Placental epithelial cell (primary cell): ENCODE results near the gene ICA1. TPM values are rescaled to one million over a fixed set of nuclear protein-coding genes. Genes with fewer than 3 reads are reported as not detected.

ENCODE experiments used
- small RNA-seq: library from RNA; depleted of rRNA; stranded (forward); fragments of <200 nt; gene quantifications from one replicate; pipeline ENCODE3, GENCODE V24; 2012
- total RNA-seq: library from RNA; depleted of rRNA; stranded (reverse); fragments of >200 nt; gene quantifications from 2 replicates; pipeline ENCODE4 v1.2.3, GENCODE V29; 2012

ICA1 gene
- 9.2 and 25.9 TPM in 2 replicates for total RNA-seq

GRCh38 chr7:8261711-8262695, at the start of gene ICA1:
Gene ICA1, minus strand, starts transcription at chr7:8262167. Its CDS starts 26,241 bp downstream, at chr7:8235926.

Small RNA genes lying within 50 kb of the gene (small RNA-seq; reads per million reads assigned to genes)
- not detected for gene AC007009.1

Other genes with a start within 250 kb of the ICA1 start
- not detected in 2 replicates for gene NXPH1, start 171.4 kb upstream of the ICA1 start, total RNA-seq